ENCODE results near the gene IMPA2. TPM values are rescaled to one million over a fixed set of nuclear protein-coding genes. Genes with fewer than 3 reads are reported as not detected.

Gene IMPA2
- total RNA-seq, 1 donor from 2014 or later = 61.0 TPM

DNA sequence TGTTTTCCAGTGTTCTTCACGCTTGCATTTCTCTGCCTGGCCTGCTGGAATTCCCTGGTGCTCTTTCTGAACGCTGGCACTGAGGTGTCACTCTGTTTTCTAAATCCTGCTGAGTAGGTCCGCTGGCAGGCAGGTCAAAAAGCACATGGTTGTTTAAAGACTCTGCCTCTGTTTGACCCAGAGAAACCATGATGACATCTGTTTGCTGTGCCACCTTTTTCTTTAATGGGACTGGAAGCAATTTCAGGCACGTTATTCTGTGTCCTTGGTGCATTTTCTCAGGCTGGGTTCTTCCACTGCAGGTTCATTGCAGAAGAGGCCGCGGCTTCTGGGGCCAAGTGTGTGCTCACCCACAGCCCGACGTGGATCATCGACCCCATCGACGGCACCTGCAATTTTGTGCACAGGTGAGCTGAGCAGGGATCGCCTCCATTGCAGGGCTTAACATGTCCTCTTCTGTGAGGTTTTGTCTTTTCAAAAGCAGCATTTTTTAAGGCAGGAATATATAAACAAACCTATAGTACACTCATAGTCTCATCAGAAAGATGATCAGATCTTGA, 28.4 kb downstream of the IMPA2 start:
- DNase-seq = no peak

DNA sequence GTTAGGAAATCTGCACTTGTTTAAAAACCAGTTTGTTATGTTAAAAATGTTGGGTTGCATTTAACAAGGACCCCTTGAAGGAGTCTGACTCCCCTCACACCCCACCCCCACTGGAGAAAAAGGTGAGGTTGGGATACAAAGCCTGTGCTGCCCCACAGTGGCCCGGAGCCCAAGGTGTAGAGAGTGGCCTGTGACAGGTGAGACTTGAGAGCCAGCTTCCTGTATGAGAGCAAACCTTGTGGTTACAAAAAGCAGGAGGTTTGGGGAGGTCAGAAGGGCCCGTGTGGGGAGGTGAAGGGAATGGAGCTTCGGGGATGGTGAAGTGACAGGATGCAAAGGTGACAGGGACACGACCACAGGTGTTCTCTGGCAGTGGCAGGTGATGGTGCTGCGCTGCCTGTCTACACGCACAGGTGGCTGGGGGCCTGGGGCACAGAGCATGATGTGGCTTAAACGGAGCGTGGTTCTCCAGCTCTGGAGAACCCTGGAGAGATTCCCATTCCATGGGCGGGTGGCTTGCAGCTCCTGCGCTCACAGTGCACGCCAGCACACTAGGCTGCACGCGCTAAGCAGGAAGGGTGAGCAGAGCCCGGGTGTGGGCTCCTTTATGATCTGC, 29.0 kb downstream of the IMPA2 start:
- DNase-seq = no peak

DNA sequence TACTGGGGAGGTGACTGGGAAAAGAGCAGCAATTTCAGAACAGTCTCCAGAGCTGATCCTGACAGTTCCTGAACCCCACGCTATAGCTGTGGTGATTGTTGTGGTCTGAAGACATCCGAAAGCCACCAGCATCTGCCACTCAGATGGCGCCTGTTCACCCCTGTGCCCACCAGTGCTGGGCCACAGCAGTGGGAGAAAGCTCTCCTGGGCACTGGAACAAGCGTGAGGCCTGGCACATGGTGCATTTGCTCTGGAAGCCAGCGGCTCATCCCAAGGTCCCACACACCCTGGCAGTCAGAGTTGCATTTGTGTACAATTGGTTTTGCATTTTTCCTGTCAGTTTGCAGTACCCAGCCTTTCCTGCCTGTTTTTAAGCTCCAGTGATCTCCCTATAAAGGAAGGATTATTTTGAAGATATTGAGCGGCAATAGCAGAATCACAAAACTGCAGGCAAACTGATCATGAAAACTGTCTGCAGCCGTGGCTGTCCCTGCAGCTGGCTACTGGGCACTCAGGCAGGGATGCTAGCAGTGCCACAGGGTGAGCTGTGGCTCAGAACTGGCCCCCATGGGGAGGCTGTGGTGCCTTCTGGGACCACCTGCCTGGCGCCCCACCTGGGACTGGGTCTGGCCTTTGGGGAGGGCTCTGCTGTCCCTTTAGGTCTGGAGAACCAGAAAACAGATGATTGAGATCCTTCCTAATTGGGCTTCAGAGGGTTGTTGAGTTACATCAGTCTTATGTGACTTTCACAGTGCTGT, 30.1 kb downstream of the IMPA2 start:
- DNase-seq = no peak

DNA sequence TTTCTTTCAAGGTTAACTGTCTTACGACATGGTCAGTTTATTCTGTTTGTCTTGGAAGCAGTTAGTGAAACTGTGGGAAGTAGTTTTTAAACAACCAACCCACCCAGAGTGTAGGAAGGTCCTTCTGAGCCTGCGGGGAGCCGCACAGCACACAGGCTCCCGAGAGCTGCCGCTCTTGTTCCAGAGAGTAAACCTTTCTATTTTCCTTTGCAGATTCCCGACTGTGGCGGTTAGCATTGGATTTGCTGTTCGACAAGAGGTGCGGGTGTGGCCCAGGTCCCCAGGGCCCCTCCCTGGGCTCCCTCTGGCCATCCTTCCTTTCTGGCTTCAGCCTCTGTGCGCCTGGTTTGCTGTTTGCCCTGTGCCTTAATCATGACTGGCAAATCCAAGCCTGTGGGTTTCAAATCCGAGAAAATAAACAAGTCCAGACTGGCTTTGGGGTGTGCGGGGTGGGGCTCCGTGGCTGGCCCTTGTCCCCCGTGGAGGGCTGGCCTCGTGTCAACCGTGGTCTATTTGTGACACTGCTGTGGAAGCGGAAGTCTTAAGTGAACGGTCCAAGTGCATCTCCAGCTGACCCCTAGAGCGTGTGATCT, 30.7 kb downstream of the IMPA2 start:
- no peak for DNase-seq

DNA sequence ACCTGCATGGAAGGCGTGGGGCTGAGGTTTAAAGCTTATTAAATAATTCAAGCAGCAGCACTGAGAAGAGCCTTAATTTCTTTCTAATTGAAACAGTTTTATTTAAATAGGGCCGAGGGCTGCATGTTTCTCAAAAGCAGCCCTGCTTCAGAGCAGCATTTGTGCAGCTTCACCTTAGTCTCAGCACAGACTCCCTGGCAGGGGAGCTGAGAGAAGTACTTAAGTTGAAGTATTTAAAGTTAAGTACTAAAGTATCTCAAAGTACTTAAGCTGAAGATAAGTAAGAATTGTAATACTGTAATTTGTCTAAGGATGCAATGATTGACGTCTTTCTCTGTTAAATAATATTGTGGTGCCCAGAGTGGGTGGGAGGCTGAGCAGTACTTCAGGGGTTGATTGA, 31.4 kb downstream of the IMPA2 start:
- no peak for DNase-seq

DNA sequence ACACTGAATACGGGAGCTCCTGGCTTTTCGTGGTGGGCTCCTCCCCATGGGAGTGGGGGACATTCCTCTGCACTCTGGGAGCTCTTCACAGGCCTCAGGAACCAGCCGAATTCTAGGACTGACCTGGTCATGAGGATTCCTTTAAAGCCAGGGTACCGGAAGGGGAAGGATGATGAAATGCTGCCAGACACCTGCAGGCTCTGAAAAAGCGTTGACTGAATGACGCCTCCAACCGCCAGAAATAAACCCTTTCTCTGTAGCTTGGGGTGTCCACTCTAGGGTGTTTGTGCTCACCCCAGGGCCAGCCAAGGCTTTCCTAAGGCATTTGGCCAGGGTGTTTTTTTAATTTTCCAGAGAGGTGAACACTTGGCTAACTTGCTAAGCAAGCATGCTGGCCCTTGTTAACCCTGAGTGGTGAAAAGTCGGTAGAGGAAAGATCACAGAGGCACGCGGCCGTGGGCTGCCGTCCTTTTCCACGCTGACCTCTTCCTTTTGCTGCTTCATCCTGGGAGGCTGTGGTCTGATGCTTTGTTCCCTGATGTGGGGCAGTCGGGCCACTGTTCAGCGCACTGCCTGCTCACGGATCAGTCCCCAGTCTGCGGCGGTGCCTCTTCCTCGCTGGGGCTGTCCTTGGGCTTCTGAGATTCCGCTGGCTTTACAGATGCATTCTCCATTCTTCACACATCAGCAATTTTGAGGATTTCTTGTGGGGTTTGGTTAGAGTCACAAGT, 32.0 kb downstream of the IMPA2 start:
- DNase-seq = no peak

DNA sequence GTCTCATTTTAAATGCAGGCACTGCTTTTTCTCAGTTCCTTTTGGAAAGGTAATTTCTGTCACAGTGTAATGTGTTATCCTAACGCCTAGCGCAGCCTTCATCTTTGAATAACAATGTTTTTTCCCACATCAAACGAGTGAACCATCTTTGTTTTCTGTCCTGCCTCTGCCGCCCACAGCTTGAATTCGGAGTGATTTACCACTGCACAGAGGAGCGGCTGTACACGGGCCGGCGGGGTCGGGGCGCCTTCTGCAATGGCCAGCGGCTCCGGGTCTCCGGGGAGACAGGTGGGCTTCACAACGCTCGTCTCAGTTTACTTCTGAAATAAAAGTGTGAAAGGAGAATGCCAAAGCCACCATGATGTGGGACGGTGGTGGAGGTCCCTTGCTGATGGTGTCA, 32.8 kb downstream of the IMPA2 start:
- no peak for DNase-seq

DNA sequence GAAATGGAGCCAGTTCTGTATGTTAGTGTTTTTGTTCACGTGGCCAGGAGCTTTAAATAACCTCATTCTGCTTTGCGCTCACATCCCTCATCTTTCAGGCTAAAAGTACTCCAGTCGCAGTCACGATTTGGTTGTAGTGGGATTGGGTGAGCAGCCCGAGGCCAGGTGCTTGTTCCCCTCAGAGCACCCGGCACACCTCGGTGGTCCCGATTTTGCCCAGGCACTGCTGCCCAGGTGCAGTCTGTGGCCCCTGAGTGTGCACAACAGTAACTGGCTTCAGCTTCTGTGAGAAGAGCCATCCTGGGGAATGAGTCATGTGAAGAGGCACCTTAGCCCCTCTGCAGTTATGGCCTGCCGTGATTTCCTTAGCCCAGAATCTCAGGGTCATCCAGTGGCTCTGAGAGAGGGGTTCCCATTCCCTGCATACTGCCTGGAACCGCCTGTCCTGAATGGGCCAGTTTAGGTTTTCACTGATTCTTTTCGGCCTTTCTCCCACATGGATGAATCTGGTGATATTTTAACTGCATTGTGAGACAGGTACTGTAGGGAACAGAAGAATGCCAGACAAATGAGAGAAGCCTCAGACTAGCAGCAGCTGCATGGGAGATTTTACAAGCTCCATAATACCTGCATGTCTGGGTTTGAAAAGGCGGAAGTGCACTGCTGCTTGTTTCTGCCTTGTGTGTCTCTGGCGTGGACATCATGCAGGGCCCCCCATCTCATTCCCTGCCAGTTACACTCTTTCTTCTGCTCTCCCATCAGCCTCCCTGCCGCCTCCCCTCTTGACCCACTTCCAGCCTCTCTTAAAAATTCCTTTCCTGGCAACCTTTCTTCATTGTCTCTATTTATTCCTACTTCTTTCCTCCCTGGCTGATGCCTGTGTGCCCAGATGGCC, 33.5 kb downstream of the IMPA2 start:
- no peak for DNase-seq

DNA sequence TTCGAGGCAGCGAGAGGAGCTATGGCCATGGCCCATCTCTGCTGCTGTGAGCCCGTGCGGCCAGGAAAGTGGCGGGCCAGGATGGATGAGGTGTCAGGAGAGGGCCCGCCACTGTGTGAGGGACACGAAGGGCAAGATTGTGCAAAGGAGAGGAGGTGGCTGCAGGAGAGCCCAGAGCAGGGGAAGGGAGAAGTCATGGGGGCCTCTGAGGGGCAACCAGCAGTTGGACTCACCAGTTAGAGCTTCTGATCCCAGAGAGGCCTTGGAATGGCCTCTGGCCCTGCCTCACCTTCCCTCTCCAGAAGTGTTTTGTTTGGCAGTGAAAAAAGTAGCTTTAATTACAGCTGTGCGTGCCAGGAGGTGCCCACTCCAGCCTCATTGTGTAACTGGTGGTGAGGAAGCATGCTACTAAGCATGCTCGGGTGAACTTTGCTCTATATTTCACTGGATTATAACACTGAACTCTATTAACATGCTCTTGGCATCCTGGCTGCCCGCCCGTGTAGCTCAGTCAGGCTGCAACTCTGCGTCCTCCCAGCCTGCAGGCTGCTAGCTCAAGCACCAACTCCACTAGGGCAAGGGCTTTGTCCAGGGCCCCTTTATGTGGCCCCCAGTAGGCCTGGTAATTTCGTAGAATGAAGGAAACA, 34.2 kb downstream of the IMPA2 start:
- DNase-seq = no peak

DNA sequence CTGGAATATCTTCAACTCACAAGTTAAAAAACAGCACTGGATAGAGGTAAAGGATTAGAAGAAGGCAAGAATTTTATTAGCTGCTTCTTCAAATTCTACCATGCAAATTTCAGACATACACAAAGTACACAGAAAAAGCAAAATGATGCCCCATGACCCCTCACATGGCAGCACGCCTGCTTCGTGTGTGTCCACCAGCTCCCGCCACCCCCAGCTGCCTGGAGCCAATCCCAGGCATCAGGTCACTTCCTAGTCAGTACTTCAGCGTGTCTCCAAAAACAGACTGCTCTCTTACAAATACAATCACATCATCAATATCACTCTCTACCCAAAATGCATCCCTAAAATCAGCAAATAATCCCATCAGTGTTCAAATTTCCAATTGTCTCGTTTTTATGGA, 35.8 kb downstream of the IMPA2 start:
- DNase-seq = no peak

DNA sequence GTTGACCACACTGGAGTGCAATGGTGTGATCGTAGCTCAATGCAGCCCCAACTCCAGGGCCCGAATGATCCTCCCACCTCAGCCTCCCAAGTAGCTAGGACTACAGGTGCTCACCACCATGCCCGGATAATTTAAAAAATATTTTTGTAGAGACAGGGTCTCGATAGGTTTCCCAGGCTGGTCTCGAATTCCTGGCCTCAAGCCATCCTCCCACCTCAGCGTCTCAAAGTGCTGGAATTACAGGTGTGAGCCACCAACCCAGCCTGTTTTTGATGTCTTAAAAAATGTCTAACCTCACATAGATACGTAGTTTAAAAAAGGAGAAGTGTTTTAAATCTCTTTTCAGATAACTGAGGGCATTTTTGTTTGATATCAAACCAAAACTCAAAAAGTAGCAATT, 37.6 kb downstream of the IMPA2 start:
- no peak for DNase-seq

DNA sequence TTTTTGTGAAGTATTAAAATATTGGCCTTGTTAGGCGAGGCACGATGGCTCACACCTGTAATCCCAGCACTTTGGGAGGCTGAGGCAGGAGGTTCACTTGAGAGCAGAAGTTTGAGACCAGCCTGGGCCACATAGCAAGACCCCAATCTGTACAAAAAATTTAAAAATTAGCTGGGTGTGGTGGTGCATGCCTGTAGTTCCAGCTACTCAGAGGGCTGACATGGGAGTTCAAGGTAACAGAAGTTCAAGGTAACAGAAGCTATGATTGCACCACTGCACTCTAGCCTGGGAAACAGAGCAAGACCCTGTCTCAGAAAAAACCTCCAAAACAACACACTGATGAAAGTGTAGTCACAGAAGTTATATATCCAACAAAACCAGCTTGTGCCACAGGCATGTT, 39.8 kb downstream of the IMPA2 start:
- DNase-seq = no peak

DNA sequence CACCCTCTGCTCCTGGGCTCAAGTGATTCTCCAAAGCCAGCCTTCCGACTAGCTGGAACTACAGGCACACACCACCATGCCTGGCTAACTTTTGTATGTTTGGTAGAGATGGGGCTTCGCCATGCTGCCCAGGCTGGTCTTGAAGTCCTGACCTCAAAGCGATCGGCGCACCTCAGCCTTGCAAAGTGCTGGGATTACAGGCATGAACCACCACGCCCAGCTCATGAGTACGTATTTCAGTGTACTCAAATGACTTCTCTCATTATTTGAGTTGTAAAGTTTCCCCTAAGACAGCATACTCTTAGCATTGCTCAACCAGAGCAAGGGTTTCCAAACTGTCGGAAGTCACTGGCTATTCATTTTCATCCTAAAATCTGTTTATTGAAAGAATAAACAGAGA, 40.3 kb downstream of the IMPA2 start:
- no peak for DNase-seq

DNA sequence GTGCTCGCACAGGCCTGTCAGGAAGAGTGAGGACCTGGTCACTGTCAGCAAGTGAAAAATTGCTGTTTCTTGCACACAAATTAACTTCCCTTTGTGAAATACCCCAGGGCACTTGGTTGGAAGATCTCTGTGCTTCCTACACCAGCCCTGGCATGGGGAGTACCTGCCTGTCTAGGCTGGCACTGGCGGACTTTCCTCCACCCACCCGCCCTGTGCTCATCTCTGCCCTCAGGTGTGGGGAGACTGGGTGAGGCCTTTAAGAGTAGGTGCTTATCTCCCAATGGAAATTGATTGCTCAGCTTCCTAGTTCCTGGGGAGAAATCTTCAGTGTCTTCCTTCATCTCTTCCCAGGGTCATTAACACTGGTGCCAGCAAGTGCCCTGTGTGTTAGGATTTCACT, 42.1 kb downstream of the IMPA2 start:
- no peak for DNase-seq

DNA sequence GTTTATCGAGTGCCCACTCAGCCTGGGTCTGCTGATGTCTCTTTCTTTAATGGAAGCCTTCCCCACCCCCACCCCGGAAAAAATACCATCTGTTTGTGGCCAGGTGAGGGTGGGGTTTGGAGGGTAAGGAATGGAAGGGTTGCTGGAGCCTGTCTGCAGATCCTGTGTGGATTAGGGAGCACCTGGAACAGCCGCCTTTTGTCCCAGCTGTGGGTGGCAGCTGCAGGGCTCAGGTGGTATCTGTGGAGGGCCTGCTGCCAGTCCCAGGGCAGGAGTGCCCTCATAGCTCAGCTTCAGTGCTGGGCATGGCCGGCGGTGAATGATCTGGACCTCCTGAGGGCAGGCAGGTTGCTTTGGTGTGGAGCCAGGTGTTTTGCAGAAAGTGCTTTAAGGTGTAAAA, 45.3 kb downstream of the IMPA2 start:
- no peak for DNase-seq

DNA sequence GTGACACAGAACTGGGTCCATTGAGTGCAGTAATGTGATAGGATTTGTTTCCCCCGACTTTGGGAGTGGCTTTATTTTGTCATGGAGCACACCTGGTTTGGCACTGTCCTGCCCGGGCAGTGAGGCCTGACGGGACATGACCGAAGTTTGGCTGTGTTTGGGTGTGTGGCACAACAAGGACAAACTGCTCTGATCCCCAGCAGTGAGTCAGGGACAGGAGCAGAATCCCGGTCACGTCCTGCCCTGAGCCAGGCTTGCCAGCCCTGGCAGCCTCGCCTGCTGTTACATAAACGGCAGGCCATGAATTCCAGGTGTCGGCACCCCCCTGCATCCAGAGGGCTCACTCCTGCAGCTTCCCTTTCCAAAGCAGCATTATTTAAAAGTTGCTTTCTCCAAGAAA, 45.7 kb downstream of the IMPA2 start:
- DNase-seq = no peak

DNA sequence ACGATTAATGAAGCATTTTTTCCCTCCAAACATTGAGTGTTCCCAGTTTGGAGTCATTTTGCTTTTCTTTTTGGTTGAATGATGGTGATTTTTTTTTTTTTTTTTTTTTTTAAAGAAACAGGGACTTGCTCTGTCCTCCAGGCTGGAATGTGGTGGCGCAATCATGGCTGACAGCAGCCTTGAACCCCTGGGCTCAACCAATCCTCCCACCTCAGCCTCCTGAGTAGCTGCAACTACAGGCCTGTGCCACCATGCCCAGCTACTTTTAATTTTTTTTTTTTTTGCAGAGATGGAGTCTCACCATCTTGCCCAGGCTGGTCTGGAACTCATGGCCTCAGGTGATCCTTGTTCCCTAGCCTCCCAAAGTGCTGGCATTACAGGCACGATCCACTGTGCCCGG, 46.2 kb downstream of the IMPA2 start:
- no peak for DNase-seq

DNA sequence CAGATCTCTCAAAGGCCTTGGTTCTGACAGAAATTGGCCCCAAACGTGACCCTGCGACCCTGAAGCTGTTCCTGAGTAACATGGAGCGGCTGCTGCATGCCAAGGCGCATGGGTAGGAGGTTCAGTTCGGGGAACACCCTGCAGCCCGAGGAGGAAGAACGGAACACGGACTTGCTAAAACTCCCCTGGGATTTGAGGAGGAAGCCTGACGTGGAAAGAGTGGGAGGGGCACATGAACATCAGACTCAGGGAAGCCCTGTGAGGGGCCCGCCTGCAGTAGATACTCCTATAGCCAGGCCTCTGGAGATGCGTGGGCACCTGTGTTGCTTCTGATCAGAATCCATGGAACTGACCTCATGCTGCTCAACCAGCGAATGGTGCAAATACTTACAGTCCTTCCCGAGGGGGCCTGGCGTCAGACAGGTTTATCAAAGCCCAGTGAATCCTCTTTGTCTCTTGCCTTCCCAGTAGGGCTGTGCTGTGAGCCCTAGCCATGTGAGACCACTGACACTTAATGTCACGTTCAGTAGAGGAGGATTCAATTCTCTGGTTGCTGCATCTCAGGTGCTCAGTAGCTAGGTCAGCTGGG, 46.8 kb downstream of the IMPA2 start:
- DNase-seq = no peak

DNA sequence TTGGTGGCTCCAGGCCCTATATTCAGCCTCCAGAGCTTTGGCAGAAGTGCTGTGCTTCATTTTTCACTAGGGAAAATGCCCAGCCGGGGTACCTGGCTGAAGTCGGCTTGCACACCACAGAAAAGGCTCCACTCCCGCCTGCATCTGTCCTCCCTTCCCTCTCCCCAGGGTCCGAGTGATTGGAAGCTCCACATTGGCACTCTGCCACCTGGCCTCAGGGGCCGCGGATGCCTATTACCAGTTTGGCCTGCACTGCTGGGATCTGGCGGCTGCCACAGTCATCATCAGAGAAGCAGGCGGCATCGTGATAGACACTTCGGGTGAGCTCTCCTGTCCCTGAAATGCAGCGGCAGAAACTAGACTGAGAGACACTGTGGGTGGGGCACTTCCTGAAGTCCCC, 47.4 kb downstream of the IMPA2 start:
- no peak for DNase-seq

DNA sequence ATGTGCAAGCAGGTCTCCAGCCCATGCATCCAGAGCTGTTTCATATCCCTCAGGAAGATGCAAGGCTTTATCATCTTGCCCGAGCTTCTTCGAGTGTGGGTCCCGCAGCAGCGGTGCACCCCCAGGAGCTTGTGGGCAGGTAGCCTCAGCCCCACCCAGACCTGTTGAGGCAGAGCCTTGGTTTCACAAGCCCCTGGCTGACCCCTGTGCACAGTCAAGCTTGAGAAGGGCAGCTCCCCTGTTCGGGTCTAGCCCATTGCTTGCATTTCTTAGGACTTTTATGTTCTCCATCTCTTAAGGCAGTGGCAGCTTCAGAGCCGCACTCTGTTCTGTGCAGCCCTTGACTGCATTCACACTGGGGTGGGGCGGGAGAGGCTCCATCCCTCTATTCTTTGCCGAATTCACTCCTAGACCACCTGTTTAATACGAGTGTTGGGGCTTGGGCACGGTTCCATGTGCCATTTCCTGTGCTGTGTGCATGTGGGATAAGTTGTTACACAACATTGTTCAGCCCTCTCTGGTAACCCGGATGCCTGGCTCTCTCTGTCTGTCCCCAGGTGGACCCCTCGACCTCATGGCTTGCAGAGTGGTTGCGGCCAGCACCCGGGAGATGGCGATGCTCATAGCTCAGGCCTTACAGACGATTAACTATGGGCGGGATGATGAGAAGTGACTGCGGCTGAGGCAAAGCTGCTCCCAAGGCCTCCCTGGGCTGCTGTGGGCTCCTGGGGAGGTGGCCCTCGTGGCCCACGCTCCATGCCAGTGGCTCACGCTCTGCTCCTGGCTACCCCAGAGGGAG, 48.7 kb downstream of the IMPA2 start:
- no peak for DNase-seq
